HuH-7.5 (cell line): ENCODE data around the gene MSH3.
"Not testable (repeated sequence)": the region's sequence is repeated elsewhere in the genome, so short reads cannot be mapped to it uniquely, and the experiment has no call there.

Source experiments
- DNase-seq: peaks from one replicate; pipeline ENCODE4 v3.0.0; 2011; ENCODE audit warnings: low spot score

Gene MSH3

GRCh38 chr5:80797428-80798024 is 143.1 kb downstream of the MSH3 start:
- no peak for DNase-seq

- no peak for DNase-seq
Observed at GRCh38 chr5:80798166-80798565, 143.7 kb downstream of the MSH3 start.

- no peak for DNase-seq
Observed at GRCh38 chr5:80798633-80799032, 144.2 kb downstream of the MSH3 start.

- no peak for DNase-seq
Observed at GRCh38 chr5:80799041-80799440, 144.6 kb downstream of the MSH3 start.

GRCh38 chr5:80799573-80799972 is 145.1 kb downstream of the MSH3 start:
- DNase-seq: no peak

GRCh38 chr5:80804332-80804731 is 149.9 kb downstream of the MSH3 start:
- no peak for DNase-seq

GRCh38 chr5:80805038-80805437 is 150.6 kb downstream of the MSH3 start:
- DNase-seq: no peak

GRCh38 chr5:80806929-80807328 is 152.5 kb downstream of the MSH3 start:
- DNase-seq: no peak

- DNase-seq: no peak
Observed at GRCh38 chr5:80809451-80809850, 155.0 kb downstream of the MSH3 start.

GRCh38 chr5:80810425-80810824 is 156.0 kb downstream of the MSH3 start:
- no peak for DNase-seq

GRCh38 chr5:80816590-80816989 is 162.1 kb downstream of the MSH3 start:
- no peak for DNase-seq

GRCh38 chr5:80820685-80821084 is 166.2 kb downstream of the MSH3 start:
- DNase-seq: no peak

GRCh38 chr5:80822640-80823039 is 168.2 kb downstream of the MSH3 start:
- no peak for DNase-seq

- not testable (repeated sequence) for DNase-seq
Observed at GRCh38 chr5:80824159-80824558, 169.7 kb downstream of the MSH3 start.

GRCh38 chr5:80825786-80826460 is 171.5 kb downstream of the MSH3 start:
- DNase-seq: no peak

GRCh38 chr5:80834710-80835109 is 180.3 kb downstream of the MSH3 start:
- no peak for DNase-seq

- DNase-seq: no peak
Observed at GRCh38 chr5:80835128-80835527, 180.7 kb downstream of the MSH3 start.

GRCh38 chr5:80837679-80838078 is 183.2 kb downstream of the MSH3 start:
- no peak for DNase-seq

- DNase-seq: not testable (repeated sequence)
Observed at GRCh38 chr5:80841026-80841797, 186.8 kb downstream of the MSH3 start.

GRCh38 chr5:80846422-80846821 is 192.0 kb downstream of the MSH3 start:
- DNase-seq: not testable (repeated sequence)

- DNase-seq: not testable (repeated sequence)
Observed at GRCh38 chr5:80850168-80850567, 195.7 kb downstream of the MSH3 start.

- no peak for DNase-seq
Observed at GRCh38 chr5:80852331-80853245, 198.1 kb downstream of the MSH3 start.
